DOHH2 (cell line): ENCODE measurements around the gene COL8A1.

ENCODE experiments used
- H3F3A ChIP-seq: fragments of 200-600 bp; sonication (generic), shearing (Covaris generic); 2 replicates; pipeline ENCODE4 v1.6.0; 2016; ENCODE audit warnings: antibody characterized with exemption, mild to moderate bottlenecking; ENCODE audit not compliant: control insufficient read depth, insufficient read depth
- H3K27ac ChIP-seq: fragments of 200-600 bp; sonication (generic); 2 replicates; pipeline ENCODE4 v1.5.1; 2014; ENCODE audit warnings: low read depth, mild to moderate bottlenecking, low read length, moderate library complexity
- H3K27me3 ChIP-seq: fragments of 200-600 bp; sonication (generic); 2 replicates; pipeline ENCODE4 v1.6.1; 2014; ENCODE audit warnings: mild to moderate bottlenecking, low read length, mixed read lengths; ENCODE audit not compliant: control insufficient read depth
- H3K36me3 ChIP-seq: fragments of 200-600 bp; sonication (generic); 2 replicates; pipeline ENCODE4 v1.6.1; 2014; ENCODE audit warnings: mild to moderate bottlenecking, low read length, moderate library complexity, mixed read lengths; ENCODE audit not compliant: control insufficient read depth
- H3K4me1 ChIP-seq: fragments of 200-600 bp; sonication (generic); 2 replicates; pipeline ENCODE4 v1.6.1; 2014; ENCODE audit warnings: mild to moderate bottlenecking, low read length, mixed read lengths; ENCODE audit not compliant: control insufficient read depth
- H3K4me2 ChIP-seq: fragments of 200-600 bp; sonication (generic); 2 replicates; pipeline ENCODE4 v1.6.0; 2014; ENCODE audit warnings: mild to moderate bottlenecking, low read length, moderate library complexity
- H3K4me3 ChIP-seq: fragments of 200-600 bp; sonication (generic); 2 replicates; pipeline ENCODE4 v1.5.1; 2014; ENCODE audit warnings: mild to moderate bottlenecking, low read length, mixed read lengths
- H3K79me2 ChIP-seq: fragments of 200-600 bp; sonication (generic); 2 replicates; pipeline ENCODE4 v1.6.1; 2014; ENCODE audit warnings: mild to moderate bottlenecking, low read length, mixed read lengths; ENCODE audit not compliant: control insufficient read depth
- H3K9me2 ChIP-seq: fragments of 200-600 bp; sonication (generic); replicated peaks from 2 replicates; pipeline ENCODE4 v1.6.1; 2014; ENCODE audit warnings: mild to moderate bottlenecking, low read length, mixed read lengths; ENCODE audit not compliant: control insufficient read depth
- H3K9me3 ChIP-seq: fragments of 200-600 bp; sonication (generic); 2 replicates; pipeline ENCODE4 v1.6.1; 2014; ENCODE audit warnings: antibody characterized with exemption, low read length, mixed read lengths; ENCODE audit not compliant: control insufficient read depth, insufficient read depth
- H4K20me1 ChIP-seq: fragments of 200-600 bp; sonication (generic); 2 replicates; pipeline ENCODE4 v1.6.0; 2014; ENCODE audit warnings: low read depth, mild to moderate bottlenecking, antibody characterized with exemption, low read length, moderate library complexity; ENCODE audit not compliant: control insufficient read depth, insufficient read depth
- CTCF ChIP-seq: fragments of 200-600 bp; sonication (generic); IDR thresholded peaks from one replicate; pipeline ENCODE4 v1.5.1; 2014; ENCODE audit warnings: antibody characterized with exemption, mild to moderate bottlenecking, low read depth, low read length; ENCODE audit not compliant: poor library complexity, severe bottlenecking
- EZH2phosphoT487 ChIP-seq: fragments of 200-600 bp; sonication (generic); IDR thresholded peaks from 2 replicates; pipeline ENCODE4 v1.6.1; 2017; ENCODE audit warnings: borderline replicate concordance, mild to moderate bottlenecking, antibody characterized with exemption, low read length, moderate library complexity, mixed read lengths

The COL8A1 gene

GRCh38 chr3:99767291-99767690 is 128.9 kb downstream of the COL8A1 start:
- no peaks in the 10 kb centered on the region for H4K20me1 ChIP-seq
- no peak for TF ChIP-seq CTCF
- no peaks in the 10 kb centered on the region for H3F3A ChIP-seq
- H3K36me3 ChIP-seq, result no peaks in the 10 kb centered on the region
- no peak overlapping the region for H3K27ac ChIP-seq
- no peaks in the 10 kb centered on the region for H3K9me3 ChIP-seq
- no peaks in the 10 kb centered on the region for H3K4me1 ChIP-seq
- no peaks in the 10 kb centered on the region for H3K79me2 ChIP-seq
- H3K9me2 ChIP-seq, result no peaks in the 10 kb centered on the region
- H3K4me2 ChIP-seq, result no peak overlapping the region
- no peak overlapping the region for H3K4me3 ChIP-seq
- no peaks in the 10 kb centered on the region for H3K27me3 ChIP-seq

- H3K4me2 ChIP-seq, result no peak overlapping the region
- H3K4me1 ChIP-seq, result no peaks in the 10 kb centered on the region
- H3K9me3 ChIP-seq, result no peaks in the 10 kb centered on the region
- H3F3A ChIP-seq, result no peaks in the 10 kb centered on the region
- no peaks in the 10 kb centered on the region for H3K27me3 ChIP-seq
- no peaks in the 10 kb centered on the region for H3K9me2 ChIP-seq
- no peak overlapping the region for H3K27ac ChIP-seq
- TF ChIP-seq CTCF (no peak), EZH2phosphoT487 (no peak)
- H3K4me3 ChIP-seq, result no peak overlapping the region
- H3K36me3 ChIP-seq, result no peaks in the 10 kb centered on the region
- no peaks in the 10 kb centered on the region for H4K20me1 ChIP-seq
- H3K79me2 ChIP-seq, result no peaks in the 10 kb centered on the region
Measured at GRCh38 chr3:99768126-99768525, 129.7 kb downstream of the COL8A1 start.

GRCh38 chr3:99768808-99769501 is 130.6 kb downstream of the COL8A1 start:
- Histone ChIP-seq H3K4me1 (no peaks in the 10 kb centered on the region), H4K20me1 (no peaks in the 10 kb centered on the region), H3K36me3 (no peaks in the 10 kb centered on the region), H3K4me3 (no peak overlapping the region), H3K9me2 (no peaks in the 10 kb centered on the region), H3K27ac (no peak overlapping the region), H3K27me3 (no peaks in the 10 kb centered on the region), H3K79me2 (no peaks in the 10 kb centered on the region), H3K9me3 (no peaks in the 10 kb centered on the region), H3F3A (no peaks in the 10 kb centered on the region), H3K4me2 (no peak overlapping the region)
- no peak for TF ChIP-seq EZH2phosphoT487
- no peak for TF ChIP-seq CTCF

GRCh38 chr3:99772171-99772570 is 133.8 kb downstream of the COL8A1 start:
- H3F3A ChIP-seq, result no peaks in the 10 kb centered on the region
- H3K9me2 ChIP-seq, result no peaks in the 10 kb centered on the region
- no peaks in the 10 kb centered on the region for H3K79me2 ChIP-seq
- no peaks in the 10 kb centered on the region for H3K36me3 ChIP-seq
- H3K27ac ChIP-seq, result no peak overlapping the region
- no peaks in the 10 kb centered on the region for H3K4me1 ChIP-seq
- H3K4me2 ChIP-seq, result no peak overlapping the region
- no peaks in the 10 kb centered on the region for H4K20me1 ChIP-seq
- TF ChIP-seq CTCF, result no peak
- TF ChIP-seq EZH2phosphoT487, result no peak
- no peaks in the 10 kb centered on the region for H3K27me3 ChIP-seq
- no peak overlapping the region for H3K4me3 ChIP-seq
- no peaks in the 10 kb centered on the region for H3K9me3 ChIP-seq
